Measurements from ENCODE around the gene COG1. TPM values are rescaled to one million over a fixed set of nuclear protein-coding genes. Genes with fewer than 3 reads are reported as not detected.

Gene COG1
- total RNA-seq, 1 experiment from 2014 or later = 24.1 TPM

- peaks cover 62% of the 10 kb centered on the region for H3K36me3 ChIP-seq (ENCODE audit: low read depth, low read length)
- H3K4me3 ChIP-seq (ENCODE audit: low read length) = no peak overlapping the region
- intact Hi-C loops (cut with micrococcal nuclease) = no loop called here
- CTCF ChIA-PET = no interaction called here
- no peaks in the 10 kb centered on the region for H4K20me1 ChIP-seq (ENCODE audit: low read length)
- no peak overlapping the region for H3K27ac ChIP-seq (ENCODE audit: low read length)
- no peaks in the 10 kb centered on the region for H3F3A ChIP-seq (ENCODE audit: low read length, unreplicated experiment)
- peaks cover 25% of the 10 kb centered on the region for H3K79me2 ChIP-seq (ENCODE audit: low read length)
- TF ChIP-seq EZH2 (IDR thresholded peaks at IDR 0.05; ENCODE audit: low read length, unreplicated experiment) = no peak
- no peak for TF ChIP-seq EZH2phosphoT487 (IDR thresholded peaks at IDR 0.05; ENCODE audit: borderline replicate concordance, low read length)
- TF ChIP-seq, protein P1, sequence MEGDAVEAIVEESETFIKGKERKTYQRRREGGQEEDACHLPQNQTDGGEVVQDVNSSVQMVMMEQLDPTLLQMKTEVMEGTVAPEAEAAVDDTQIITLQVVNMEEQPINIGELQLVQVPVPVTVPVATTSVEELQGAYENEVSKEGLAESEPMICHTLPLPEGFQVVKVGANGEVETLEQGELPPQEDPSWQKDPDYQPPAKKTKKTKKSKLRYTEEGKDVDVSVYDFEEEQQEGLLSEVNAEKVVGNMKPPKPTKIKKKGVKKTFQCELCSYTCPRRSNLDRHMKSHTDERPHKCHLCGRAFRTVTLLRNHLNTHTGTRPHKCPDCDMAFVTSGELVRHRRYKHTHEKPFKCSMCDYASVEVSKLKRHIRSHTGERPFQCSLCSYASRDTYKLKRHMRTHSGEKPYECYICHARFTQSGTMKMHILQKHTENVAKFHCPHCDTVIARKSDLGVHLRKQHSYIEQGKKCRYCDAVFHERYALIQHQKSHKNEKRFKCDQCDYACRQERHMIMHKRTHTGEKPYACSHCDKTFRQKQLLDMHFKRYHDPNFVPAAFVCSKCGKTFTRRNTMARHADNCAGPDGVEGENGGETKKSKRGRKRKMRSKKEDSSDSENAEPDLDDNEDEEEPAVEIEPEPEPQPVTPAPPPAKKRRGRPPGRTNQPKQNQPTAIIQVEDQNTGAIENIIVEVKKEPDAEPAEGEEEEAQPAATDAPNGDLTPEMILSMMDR (conservative IDR thresholded peaks at IDR 0.05; ENCODE audit: low read depth, low read length) = no peak
- no peaks in the 10 kb centered on the region for H3K9me3 ChIP-seq (ENCODE audit: low read length)
- H3K9me2 ChIP-seq (replicated peaks; ENCODE audit: low read length) = no peaks in the 10 kb centered on the region
- no peak for ATAC-seq
- no peak overlapping the region for H3K4me2 ChIP-seq (ENCODE audit: low read length)
- POLR2A ChIA-PET (ENCODE audit: unreplicated experiment) = no interaction called here
- DNase-seq = no peak
- H3K27me3 ChIP-seq (ENCODE audit: low read length) = no peaks in the 10 kb centered on the region
- no peak overlapping the region for H2AFZ ChIP-seq (ENCODE audit: low read length)
- peaks cover 13% of the 10 kb centered on the region for H3K4me1 ChIP-seq (ENCODE audit: insufficient read depth, low read length)
- BruUV-seq (replicated peaks) = no TSS peak
- no peak overlapping the region for H3K9ac ChIP-seq (ENCODE audit: low read length)
Observed at GRCh38 chr17:73198201-73198929, 5.5 kb downstream of the COG1 start.

DNA sequence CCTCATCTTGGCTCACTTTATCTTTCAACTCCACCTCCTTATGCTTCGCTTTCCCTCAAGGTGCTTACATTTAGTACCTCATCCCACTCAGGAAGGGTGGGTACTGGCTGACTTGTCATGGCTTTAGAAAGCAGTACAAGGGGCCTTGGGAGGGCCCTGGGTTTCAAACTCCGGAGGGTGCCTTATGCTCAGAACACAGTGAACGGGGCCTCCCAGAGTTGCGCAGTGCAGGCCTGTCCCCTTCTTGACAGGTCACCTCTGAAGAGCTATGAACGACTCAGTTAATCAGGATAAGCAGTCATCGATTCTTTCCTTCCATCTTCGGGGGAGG, 6.0 kb downstream of the COG1 start:
- no peaks in the 10 kb centered on the region for H4K20me1 ChIP-seq (ENCODE audit: low read length)
- ATAC-seq (no peak), DNase-seq (no peak)
- no peak overlapping the region for H3K4me2 ChIP-seq (ENCODE audit: low read length)
- TF ChIP-seq, protein P1 (conservative IDR thresholded peaks at IDR 0.05; ENCODE audit: low read depth, low read length) = no peak
- TF ChIP-seq EZH2phosphoT487 (IDR thresholded peaks at IDR 0.05; ENCODE audit: borderline replicate concordance, low read length) (no peak), EZH2 (IDR thresholded peaks at IDR 0.05; ENCODE audit: low read length, unreplicated experiment) (no peak)
- H3K27me3 ChIP-seq (ENCODE audit: low read length) = no peaks in the 10 kb centered on the region
- no peak overlapping the region for H2AFZ ChIP-seq (ENCODE audit: low read length)
- intact Hi-C loops (cut with micrococcal nuclease) = no loop called here
- no peaks in the 10 kb centered on the region for H3F3A ChIP-seq (ENCODE audit: low read length, unreplicated experiment)
- peaks cover 67% of the 10 kb centered on the region for H3K36me3 ChIP-seq (ENCODE audit: low read depth, low read length)
- POLR2A ChIA-PET (ENCODE audit: unreplicated experiment) = interaction anchor here (0.6 kb wide), 1 partner anchor 764 kb away, joined by 3 read pairs; no protein-coding TSS in a partner anchor
- no peaks in the 10 kb centered on the region for H3K9me3 ChIP-seq (ENCODE audit: low read length)
- BruUV-seq (replicated peaks) = no TSS peak
- H3K9me2 ChIP-seq (replicated peaks; ENCODE audit: low read length) = no peaks in the 10 kb centered on the region
- peaks cover 20% of the 10 kb centered on the region for H3K79me2 ChIP-seq (ENCODE audit: low read length)
- no peak overlapping the region for H3K9ac ChIP-seq (ENCODE audit: low read length)
- CTCF ChIA-PET = no interaction called here
- H3K27ac ChIP-seq (ENCODE audit: low read length) = no peak overlapping the region
- peaks cover 13% of the 10 kb centered on the region for H3K4me1 ChIP-seq (ENCODE audit: insufficient read depth, low read length)
- H3K4me3 ChIP-seq (ENCODE audit: low read length) = no peak overlapping the region

- no peaks in the 10 kb centered on the region for H4K20me1 ChIP-seq (ENCODE audit: low read length)
- no peak for ATAC-seq
- intact Hi-C loops (cut with micrococcal nuclease) = no loop called here
Observed at GRCh38 chr17:73199751-73200317, 7.0 kb downstream of the COG1 start.

More at GRCh38 chr17:73199751-73200317, 7.0 kb downstream of the COG1 start:
- DNase-seq = no peak
- H3K79me2 ChIP-seq (ENCODE audit: low read length) = peaks cover 15% of the 10 kb centered on the region
- peaks cover 72% of the 10 kb centered on the region for H3K36me3 ChIP-seq (ENCODE audit: low read depth, low read length)
- TF ChIP-seq, protein P1 (conservative IDR thresholded peaks at IDR 0.05; ENCODE audit: low read depth, low read length) = no peak
- TF ChIP-seq EZH2 (IDR thresholded peaks at IDR 0.05; ENCODE audit: low read length, unreplicated experiment) (no peak), EZH2phosphoT487 (IDR thresholded peaks at IDR 0.05; ENCODE audit: borderline replicate concordance, low read length) (no peak)
- H3K9ac ChIP-seq (ENCODE audit: low read length) = no peak overlapping the region
- H3K4me3 ChIP-seq (ENCODE audit: low read length) = no peak overlapping the region
- H3K27ac ChIP-seq (ENCODE audit: low read length) = no peak overlapping the region
- peaks cover 9% of the 10 kb centered on the region for H3K4me1 ChIP-seq (ENCODE audit: insufficient read depth, low read length)
- CTCF ChIA-PET = no interaction called here
- POLR2A ChIA-PET (ENCODE audit: unreplicated experiment) = interaction anchor here (0.6 kb wide), 2 partner anchors 14 to 765 kb away, joined by 3 read pairs; no protein-coding TSS in a partner anchor
- no peak overlapping the region for H3K4me2 ChIP-seq (ENCODE audit: low read length)
- no peaks in the 10 kb centered on the region for H3K9me3 ChIP-seq (ENCODE audit: low read length)
- H3K27me3 ChIP-seq (ENCODE audit: low read length) = no peaks in the 10 kb centered on the region
- H3K9me2 ChIP-seq (replicated peaks; ENCODE audit: low read length) = no peaks in the 10 kb centered on the region
- H2AFZ ChIP-seq (ENCODE audit: low read length) = no peak overlapping the region
- BruUV-seq (replicated peaks) = no TSS peak
- H3F3A ChIP-seq (ENCODE audit: low read length, unreplicated experiment) = no peaks in the 10 kb centered on the region
